ENCODE data around the gene ALDH1A1.

ALDH1A1 gene

DNA sequence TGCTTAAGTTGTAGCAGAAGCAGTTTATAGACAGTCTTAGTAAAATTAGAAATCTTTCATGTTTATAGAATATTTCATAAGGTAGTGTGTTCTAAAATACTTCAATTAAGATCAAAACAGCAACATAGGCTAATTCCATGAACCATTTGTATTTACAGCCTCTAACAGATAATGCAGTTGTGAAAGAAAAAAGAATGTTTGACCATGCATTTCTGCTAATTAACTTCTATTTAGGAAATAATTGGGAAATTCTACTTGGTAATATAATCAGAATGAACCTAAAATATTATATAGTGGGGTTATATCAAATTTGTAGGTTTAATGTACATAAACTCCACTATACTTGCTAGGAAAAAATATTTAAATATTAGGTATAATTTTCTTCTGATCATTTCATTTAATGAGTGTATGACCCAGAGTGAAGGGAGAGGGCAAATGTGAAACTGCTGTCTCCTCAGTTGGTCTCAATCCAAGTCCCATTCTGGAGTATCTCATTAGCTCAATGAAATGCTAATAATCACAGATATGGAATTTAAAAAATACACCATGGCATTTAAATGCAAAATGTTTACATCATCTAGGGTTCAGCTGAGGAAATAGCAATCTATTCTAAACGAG lies 34.9 kb downstream of the ALDH1A1 start:
- no peak for DNase-seq (ENCODE audit: low read depth in 2 of 2)

GRCh38 chr9:72915659-72916058 lies 37.2 kb downstream of the ALDH1A1 start:
- no peak for DNase-seq (ENCODE audit: low read depth in 2 of 2)

DNA sequence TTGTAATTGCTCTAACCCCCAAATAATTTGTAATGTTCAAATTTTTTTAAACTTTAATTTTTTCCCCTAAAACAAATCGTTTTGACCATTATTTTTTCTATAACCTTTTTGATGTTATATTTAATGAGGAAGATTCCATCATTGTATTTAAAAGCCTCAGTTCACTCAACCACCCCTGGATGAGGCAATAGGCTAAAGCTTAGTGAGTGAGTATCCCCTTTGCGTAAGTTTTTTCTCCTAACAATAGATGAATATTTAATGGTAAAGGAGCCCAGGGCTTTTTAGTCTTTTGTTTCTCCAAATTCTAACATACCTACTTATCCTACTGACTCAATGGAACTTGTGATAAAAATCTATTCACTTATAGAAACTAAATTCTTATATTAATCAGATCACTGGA lies 38.1 kb downstream of the ALDH1A1 start:
- no peak for DNase-seq (ENCODE audit: low read depth in 2 of 2)

GRCh38 chr9:72913382-72914009 lies 39.4 kb downstream of the ALDH1A1 start:
- no peak for DNase-seq (ENCODE audit: low read depth in 2 of 2)

GRCh38 chr9:72912476-72913381 lies 40.1 kb downstream of the ALDH1A1 start:
- no peak for DNase-seq (ENCODE audit: low read depth in 2 of 2)

DNA sequence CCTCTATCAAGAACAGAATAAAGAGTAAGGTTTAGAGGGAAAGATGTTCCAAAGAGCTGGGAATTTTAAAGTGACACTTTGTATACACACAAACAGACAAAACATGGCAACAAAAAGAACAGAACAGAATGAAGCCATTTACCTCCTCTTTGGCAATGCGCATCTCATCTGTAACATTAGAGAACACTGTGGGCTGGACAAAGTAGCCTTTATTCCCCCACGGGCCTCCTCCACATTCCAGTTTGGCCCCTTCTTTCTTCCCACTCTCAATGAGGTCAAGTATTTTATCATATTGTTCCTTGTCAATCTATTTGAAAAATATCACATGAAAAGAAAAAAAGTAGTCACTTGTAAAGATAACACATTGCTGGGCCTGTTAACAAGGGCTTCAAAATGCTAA lies 41.0 kb downstream of the ALDH1A1 start:
- no peak for DNase-seq (ENCODE audit: low read depth in 2 of 2)

- DNase-seq (ENCODE audit: low read depth in 2 of 2), result no peak
Observed at GRCh38 chr9:72911247-72911775, 41.5 kb downstream of the ALDH1A1 start.

- no peak for DNase-seq (ENCODE audit: low read depth in 2 of 2)
Observed at GRCh38 chr9:72909428-72909827, 43.4 kb downstream of the ALDH1A1 start.

GRCh38 chr9:72907421-72907820 lies 45.4 kb downstream of the ALDH1A1 start:
- DNase-seq (ENCODE audit: low read depth in 2 of 2), result no peak

DNA sequence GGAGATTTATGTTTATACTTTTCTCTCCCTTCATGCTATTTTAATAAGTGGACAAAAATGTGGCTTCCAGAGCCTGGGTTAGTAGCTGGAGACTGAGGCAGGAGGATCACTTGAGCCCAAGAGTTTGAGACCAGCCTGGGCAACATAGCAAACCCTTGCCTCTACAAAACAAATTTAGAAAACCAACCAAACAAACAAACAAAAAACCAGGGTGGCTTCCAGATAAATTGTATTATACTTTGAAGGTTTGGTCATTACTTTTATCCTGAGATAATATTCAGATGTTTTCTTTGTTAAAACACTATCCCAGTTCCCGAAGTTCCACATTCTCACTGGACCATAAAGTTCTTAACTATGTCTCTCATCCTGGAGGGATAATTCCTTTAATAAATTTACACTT lies 46.0 kb downstream of the ALDH1A1 start:
- DNase-seq (ENCODE audit: low read depth in 2 of 2), result no peak

GRCh38 chr9:72905514-72906480 lies 47.1 kb downstream of the ALDH1A1 start:
- DNase-seq (ENCODE audit: low read depth in 2 of 2), result no peak

GRCh38 chr9:72904267-72905093 lies 48.4 kb downstream of the ALDH1A1 start:
- no peak for DNase-seq (ENCODE audit: low read depth in 2 of 2)

- no peak for DNase-seq (ENCODE audit: low read depth in 2 of 2)
Observed at GRCh38 chr9:72903103-72903502, 49.8 kb downstream of the ALDH1A1 start.

- no peak for DNase-seq (ENCODE audit: low read depth in 2 of 2)
Observed at GRCh38 chr9:72902268-72902667, 50.6 kb downstream of the ALDH1A1 start.

GRCh38 chr9:72899734-72900477 lies 52.9 kb downstream of the ALDH1A1 start:
- DNase-seq (ENCODE audit: low read depth in 2 of 2), result no peak

- DNase-seq (ENCODE audit: low read depth in 2 of 2), result no peak
Observed at GRCh38 chr9:72898784-72899733, 53.8 kb downstream of the ALDH1A1 start.

GRCh38 chr9:72898360-72898759 lies 54.5 kb downstream of the ALDH1A1 start:
- no peak for DNase-seq (ENCODE audit: low read depth in 2 of 2)

DNA sequence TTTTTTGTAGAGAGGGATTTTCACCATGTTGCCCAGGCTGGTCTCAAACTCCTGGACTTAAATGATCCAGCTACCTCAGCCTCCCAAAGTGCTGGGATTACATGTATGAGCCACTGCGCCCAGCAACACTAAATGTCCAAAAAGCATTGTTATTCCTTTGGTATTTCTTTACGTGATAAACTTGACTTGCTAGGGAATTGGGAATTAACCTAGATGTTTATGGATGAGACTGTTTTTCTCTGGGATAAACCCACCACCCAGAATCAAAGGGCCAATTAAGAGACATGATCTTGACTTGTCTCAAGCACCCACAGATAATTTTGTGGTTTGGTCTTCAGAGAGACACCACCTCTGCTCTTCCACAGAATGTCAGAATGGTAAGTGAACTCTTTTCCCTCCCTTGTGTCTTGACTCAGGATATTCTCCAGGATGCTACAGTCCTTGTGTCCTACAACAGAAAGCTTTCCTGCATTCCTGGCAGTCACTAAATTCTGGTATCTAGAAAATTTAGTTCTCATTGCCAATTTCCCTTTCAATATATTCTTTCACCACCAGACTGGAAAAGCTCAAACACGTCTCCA lies 55.7 kb downstream of the ALDH1A1 start:
- DNase-seq (ENCODE audit: low read depth in 2 of 2), result no peak
